RCC 7860 (cell line): ENCODE data around the gene ANKS1A.

Source experiments
- DNase-seq: peaks from one replicate; pipeline ENCODE4 v3.0.0-alpha.2; 2015; ENCODE audit warnings: low spot score
- FAIRE-seq: peaks from 2 replicates; lab custom pipeline; 2012; peaks lifted over from hg19 to GRCh38; lab: Jason Lieb, UNC

ANKS1A gene

GRCh38 chr6:34953061-34954025 is 64.3 kb downstream of the ANKS1A start:
- peak; percentile 35 for DNase-seq
- no peak for FAIRE-seq

GRCh38 chr6:34955442-34955841 is 66.4 kb downstream of the ANKS1A start:
- no peak for DNase-seq
- FAIRE-seq, result no peak

- DNase-seq (no peak), FAIRE-seq (no peak)
Measured at GRCh38 chr6:34957231-34957783, 68.3 kb downstream of the ANKS1A start.

GRCh38 chr6:34958734-34959133 is 69.7 kb downstream of the ANKS1A start:
- DNase-seq, result no peak
- no peak for FAIRE-seq

GRCh38 chr6:34959224-34959623 is 70.2 kb downstream of the ANKS1A start:
- no peak for DNase-seq
- no peak for FAIRE-seq

GRCh38 chr6:34961082-34961481 is 72.0 kb downstream of the ANKS1A start:
- DNase-seq, result no peak
- FAIRE-seq, result no peak

- DNase-seq, result no peak
- FAIRE-seq, result no peak
Measured at GRCh38 chr6:34961574-34961973, 72.5 kb downstream of the ANKS1A start.

- FAIRE-seq (no peak), DNase-seq (no peak)
Measured at GRCh38 chr6:34964564-34964963, 75.5 kb downstream of the ANKS1A start.

- DNase-seq (no peak), FAIRE-seq (no peak)
Measured at GRCh38 chr6:34967461-34967860, 78.4 kb downstream of the ANKS1A start.

GRCh38 chr6:34969662-34970265 is 80.7 kb downstream of the ANKS1A start:
- DNase-seq (no peak), FAIRE-seq (no peak)

- no peak for DNase-seq
- FAIRE-seq, result no peak
Measured at GRCh38 chr6:34970488-34970887, 81.4 kb downstream of the ANKS1A start.

GRCh38 chr6:34970957-34971356 is 81.9 kb downstream of the ANKS1A start:
- FAIRE-seq, result no peak
- no peak for DNase-seq

GRCh38 chr6:34973547-34974248 is 84.6 kb downstream of the ANKS1A start:
- DNase-seq (no peak), FAIRE-seq (no peak)

GRCh38 chr6:34974249-34974642 is 85.2 kb downstream of the ANKS1A start:
- no peak for DNase-seq
- no peak for FAIRE-seq

GRCh38 chr6:34976239-34976638 is 87.2 kb downstream of the ANKS1A start:
- no peak for FAIRE-seq
- no peak for DNase-seq

GRCh38 chr6:34979218-34979617 is 90.2 kb downstream of the ANKS1A start:
- DNase-seq (no peak), FAIRE-seq (no peak)

GRCh38 chr6:34979994-34980393 is 90.9 kb downstream of the ANKS1A start:
- FAIRE-seq (no peak), DNase-seq (no peak)

GRCh38 chr6:34981366-34981765 is 92.3 kb downstream of the ANKS1A start:
- no peak for FAIRE-seq

GRCh38 chr6:34981951-34982350 is 92.9 kb downstream of the ANKS1A start:
- FAIRE-seq, result no peak
- no peak for DNase-seq

More at GRCh38 chr6:34981366-34981765, 92.3 kb downstream of the ANKS1A start:
- DNase-seq, result no peak

GRCh38 chr6:34982424-34982852 is 93.4 kb downstream of the ANKS1A start:
- FAIRE-seq, result no peak
- no peak for DNase-seq

GRCh38 chr6:34984416-34984815 is 95.4 kb downstream of the ANKS1A start:
- DNase-seq, result no peak
- FAIRE-seq, result no peak
